GM23248 (cell line): ENCODE results near the gene TMEM174.

Experiments used
- EZH2 ChIP-seq: fragments of 200-600 bp; sonication (generic); IDR thresholded peaks from 2 replicates; pipeline ENCODE4 v1.6.1; 2018; ENCODE audit warnings: antibody characterized with exemption, mild to moderate bottlenecking; ENCODE audit not compliant: insufficient read depth, poor library complexity, severe bottlenecking
- EZH2phosphoT487 ChIP-seq: fragments of 200-600 bp; sonication (generic); IDR thresholded peaks from 2 replicates; pipeline ENCODE4 v1.6.1; 2018; ENCODE audit warnings: antibody characterized with exemption, moderate library complexity, mild to moderate bottlenecking, low read depth; ENCODE audit not compliant: insufficient read depth

DNA sequence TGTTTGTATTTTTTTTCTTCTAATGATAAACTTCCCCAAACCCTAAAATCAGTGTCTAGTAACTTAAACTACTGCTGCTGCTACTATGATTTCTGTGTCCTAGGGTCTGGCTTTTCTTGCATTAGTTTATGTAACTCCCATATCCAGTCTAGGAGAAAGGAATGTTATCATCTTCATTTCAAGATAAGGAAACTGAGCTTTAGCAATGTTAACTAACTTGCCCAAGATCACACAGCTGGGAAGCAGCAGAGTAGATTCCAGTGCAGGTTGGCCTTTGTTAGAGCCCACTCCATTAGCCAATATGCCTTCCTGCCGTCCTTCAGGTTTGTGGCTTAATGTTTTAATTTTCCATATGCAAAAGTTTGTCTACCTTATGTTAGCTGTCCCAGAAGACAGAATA, 42.2 kb upstream of the TMEM174 start:
- TF ChIP-seq EZH2 (no peak), EZH2phosphoT487 (no peak)
